C4-2B (cell line): Measurements from ENCODE around the gene RAF1.
A peak's percentile ranks its signal among the peaks of the same experiment; 100 is the strongest.
"Not testable (repeated sequence)": the region's sequence is repeated elsewhere in the genome, so short reads cannot be mapped to it uniquely, and the experiment has no call there.

ENCODE experiments used
- H3K27ac ChIP-seq: fragments of 450-650 bp; 2 replicates; pipeline ENCODE4 v1.5.1; 2017
- ZFX ChIP-seq: fragments of 450-650 bp; IDR thresholded peaks from 2 replicates; pipeline ENCODE4 v1.6.1; 2017
- TF ChIP-seq, protein P1 (sequence below): fragments of 450-650 bp; conservative IDR thresholded peaks from 2 replicates; pipeline ENCODE4 v1.5.1; 2017; ENCODE audit warnings: mild to moderate bottlenecking

RAF1 gene

DNA sequence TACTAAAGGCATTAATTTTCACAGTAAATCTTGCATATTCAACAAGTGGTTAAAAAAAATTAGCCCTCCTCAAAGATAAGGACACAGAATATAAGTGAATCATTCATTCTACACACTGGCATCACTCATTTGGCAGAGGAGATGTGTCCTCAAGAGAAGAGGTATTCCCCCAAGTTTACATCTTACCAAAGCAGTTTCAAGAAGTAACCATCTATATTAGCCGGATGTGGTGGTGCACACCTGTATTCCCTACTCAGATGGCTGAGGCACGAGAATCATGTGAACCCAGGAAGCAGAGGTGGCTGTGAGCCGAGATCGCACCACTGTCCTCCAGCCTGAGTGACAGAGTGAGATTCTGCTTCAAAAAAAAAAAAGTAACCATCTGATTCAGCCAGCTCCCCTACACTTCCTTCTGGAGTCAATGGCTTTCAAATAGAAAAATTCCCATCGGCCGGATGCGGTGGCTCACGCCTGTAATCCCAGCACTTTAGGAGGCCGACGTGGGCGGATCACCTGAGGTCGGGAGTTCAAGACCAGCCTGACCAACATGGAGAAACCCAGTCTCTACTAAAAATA is 15.4 kb downstream of the RAF1 start:
- TF ChIP-seq ZFX: no peak
- TF ChIP-seq, protein P1, sequence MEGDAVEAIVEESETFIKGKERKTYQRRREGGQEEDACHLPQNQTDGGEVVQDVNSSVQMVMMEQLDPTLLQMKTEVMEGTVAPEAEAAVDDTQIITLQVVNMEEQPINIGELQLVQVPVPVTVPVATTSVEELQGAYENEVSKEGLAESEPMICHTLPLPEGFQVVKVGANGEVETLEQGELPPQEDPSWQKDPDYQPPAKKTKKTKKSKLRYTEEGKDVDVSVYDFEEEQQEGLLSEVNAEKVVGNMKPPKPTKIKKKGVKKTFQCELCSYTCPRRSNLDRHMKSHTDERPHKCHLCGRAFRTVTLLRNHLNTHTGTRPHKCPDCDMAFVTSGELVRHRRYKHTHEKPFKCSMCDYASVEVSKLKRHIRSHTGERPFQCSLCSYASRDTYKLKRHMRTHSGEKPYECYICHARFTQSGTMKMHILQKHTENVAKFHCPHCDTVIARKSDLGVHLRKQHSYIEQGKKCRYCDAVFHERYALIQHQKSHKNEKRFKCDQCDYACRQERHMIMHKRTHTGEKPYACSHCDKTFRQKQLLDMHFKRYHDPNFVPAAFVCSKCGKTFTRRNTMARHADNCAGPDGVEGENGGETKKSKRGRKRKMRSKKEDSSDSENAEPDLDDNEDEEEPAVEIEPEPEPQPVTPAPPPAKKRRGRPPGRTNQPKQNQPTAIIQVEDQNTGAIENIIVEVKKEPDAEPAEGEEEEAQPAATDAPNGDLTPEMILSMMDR: no peak
- no peak overlapping the region for H3K27ac ChIP-seq

DNA sequence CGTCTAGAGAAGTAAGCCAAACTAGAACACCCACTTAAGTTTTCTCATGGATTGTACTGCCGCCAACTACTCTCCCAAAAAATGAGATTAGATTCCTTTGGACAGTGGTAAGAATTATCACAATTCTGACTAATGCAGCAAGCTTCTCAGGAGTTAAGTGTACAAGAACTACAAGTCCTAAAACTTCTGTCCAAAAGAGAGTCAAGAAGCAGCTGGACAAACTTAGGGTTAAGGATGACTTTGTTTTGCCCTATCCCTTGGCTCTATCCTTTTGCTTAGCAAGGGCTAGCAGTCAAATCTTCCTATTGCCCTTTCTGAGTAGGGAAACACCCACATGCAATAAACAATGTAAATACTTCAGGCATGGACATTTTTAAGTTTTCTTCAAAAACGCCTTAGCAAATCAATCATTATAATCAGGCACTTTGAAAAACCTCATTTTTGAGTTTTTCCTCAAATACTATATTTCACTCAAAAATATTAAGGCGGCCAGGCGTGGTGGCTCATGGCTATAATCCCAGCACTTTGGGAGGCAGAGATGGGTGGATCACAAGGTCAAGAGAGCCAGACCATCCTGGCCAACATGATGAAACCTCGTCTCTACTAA is 19.5 kb downstream of the RAF1 start:
- no peak for TF ChIP-seq ZFX
- TF ChIP-seq, protein P1: no peak
- no peak overlapping the region for H3K27ac ChIP-seq

DNA sequence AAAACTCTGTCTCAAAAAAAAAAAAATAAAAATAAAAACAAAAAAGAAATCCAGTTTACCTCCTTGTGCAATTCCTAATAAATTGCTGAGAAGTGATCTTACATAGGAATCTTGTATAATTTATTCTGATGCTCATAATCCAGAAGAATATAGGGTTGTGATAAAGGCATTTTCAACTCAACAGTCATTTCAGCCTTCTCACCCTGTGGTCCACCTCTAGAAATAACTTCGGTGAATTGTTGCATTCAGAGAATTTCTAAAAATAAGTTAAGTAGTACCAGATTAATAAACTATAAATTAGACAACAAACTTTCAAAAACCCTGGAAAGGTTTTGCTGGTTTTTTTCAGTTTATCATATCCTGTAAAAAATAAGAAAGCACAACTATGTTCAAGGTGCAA is 20.2 kb downstream of the RAF1 start:
- TF ChIP-seq, protein P1: no peak
- no peak for TF ChIP-seq ZFX
- no peak overlapping the region for H3K27ac ChIP-seq

DNA sequence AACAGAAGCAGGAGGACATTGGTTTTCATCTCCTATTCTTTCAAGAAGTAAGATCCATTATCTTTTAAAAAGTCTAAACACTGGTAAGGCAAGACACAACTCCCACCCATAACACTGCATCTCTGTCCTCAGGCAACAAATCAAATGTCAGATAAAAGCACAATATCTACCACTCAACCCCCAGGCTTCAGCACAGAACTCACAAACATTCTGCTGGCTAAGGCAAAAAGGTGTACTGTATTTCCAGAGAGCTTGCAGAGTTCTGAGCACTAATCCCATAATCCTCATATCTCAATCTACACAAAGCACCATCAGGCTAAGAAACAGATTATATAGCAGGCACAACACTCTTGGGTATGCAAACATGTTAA is 20.9 kb downstream of the RAF1 start:
- H3K27ac ChIP-seq: no peak overlapping the region
- TF ChIP-seq, protein P1: no peak
- no peak for TF ChIP-seq ZFX

DNA sequence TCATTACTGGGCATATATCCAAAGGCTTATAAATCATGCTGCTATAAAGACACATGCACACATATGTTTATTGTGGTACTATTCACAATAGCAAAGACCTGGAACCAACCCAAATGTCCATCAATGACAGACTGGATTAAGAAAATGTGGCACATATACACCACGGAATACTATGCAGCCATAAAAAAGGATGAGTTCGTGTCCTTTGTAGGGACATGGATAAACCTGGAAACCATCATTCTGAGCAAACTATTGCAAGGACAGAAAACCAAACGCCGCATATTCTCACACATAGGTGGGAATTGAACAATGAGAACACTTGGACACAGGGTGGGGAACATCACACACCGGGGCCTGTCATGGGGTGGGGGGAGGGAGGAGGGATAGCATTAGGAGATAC is 23.1 kb downstream of the RAF1 start:
- not testable (repeated sequence) for H3K27ac ChIP-seq

DNA sequence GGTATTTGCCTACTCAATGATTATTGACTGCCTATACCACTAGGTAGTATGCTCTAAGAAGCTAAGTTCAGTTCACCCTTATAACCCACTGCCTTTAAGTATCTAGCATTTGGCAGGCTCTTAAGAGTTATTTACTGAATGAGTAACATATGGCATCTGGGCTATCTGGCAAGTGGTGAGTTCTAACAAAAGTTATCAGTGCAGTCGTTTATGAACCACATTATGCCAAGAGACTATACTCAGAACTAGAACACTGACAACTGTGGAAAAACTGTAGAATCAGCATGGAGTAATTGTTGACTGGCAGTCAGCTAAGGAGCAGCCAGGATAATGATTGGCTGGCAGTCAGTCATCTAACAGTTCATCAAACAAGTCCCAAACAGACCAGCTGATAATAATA is 25.8 kb downstream of the RAF1 start:
- no peak overlapping the region for H3K27ac ChIP-seq
- TF ChIP-seq, protein P1: no peak
- TF ChIP-seq ZFX: no peak

DNA sequence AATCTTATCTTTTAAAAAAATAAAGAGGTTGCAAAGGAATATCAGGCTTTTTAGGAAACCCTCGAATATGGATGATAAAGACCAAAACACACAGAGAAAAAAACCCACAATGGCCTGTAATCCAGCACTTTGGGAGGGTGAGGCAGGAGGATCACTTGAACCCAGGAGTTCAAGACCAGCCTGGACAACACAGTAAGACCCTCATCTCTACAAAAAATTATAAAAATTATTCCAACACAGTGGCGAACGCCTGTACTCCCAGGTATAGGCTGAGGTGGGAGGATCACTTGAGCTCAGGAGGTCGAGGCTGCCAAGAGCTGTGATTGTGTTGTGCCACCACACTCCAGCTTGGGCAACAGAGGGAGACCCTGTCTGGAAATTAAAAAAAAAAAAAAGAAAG is 30.8 kb downstream of the RAF1 start:
- TF ChIP-seq, protein P1: no peak
- TF ChIP-seq ZFX: no peak
- no peak overlapping the region for H3K27ac ChIP-seq

DNA sequence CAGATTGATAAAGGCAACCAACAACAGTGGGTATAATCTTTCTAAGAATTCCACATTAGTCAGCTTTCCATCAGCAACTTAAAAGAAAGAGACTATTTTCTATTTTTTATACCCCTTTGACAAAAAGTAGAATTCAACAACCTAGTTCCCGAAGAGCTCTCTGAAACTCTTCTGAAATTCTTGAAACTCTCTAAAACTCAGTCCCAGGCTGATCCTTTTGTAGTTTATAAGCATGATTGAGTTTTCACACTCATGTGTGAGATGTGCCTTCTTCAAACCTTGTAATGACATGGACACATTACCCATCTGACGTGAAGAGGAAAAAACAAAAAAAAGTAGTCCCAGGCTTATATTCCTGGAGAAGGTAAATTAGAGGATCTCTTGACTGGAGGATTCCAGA is 31.4 kb downstream of the RAF1 start:
- H3K27ac ChIP-seq: no peak overlapping the region

DNA sequence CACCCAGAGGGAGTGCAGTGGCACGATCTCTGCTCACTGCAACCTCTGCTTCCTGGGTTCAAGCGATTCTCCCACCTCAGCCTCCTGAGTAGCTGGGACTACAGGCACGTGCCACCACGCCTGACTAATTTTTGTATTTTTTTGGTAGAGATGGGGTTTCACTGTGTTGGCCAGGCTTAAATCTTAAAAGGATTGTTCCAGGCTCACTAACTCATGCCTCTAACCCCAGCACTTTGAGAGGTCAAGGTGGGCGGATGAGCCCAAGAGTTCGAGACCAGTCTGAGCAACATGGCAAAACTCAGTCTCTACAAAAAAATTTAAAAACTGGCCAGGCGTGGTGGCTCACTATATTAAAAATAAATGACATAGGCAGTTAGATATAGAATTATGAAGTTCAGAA is 33.1 kb downstream of the RAF1 start:
- H3K27ac ChIP-seq: peak overlapping the region; percentile 70

More for the DNA sequence above, 31.4 kb downstream of the RAF1 start:
- TF ChIP-seq, protein P1: no peak
- no peak for TF ChIP-seq ZFX
